LNCAP (cell line): ENCODE data around the gene GLCE.

ENCODE experiments used
- TF ChIP-seq, protein P1 (sequence below): fragments of 450-650 bp; IDR thresholded peaks from 2 replicates; pipeline ENCODE4 v1.5.1; 2017; ENCODE audit warnings: mild to moderate bottlenecking

Gene GLCE

DNA sequence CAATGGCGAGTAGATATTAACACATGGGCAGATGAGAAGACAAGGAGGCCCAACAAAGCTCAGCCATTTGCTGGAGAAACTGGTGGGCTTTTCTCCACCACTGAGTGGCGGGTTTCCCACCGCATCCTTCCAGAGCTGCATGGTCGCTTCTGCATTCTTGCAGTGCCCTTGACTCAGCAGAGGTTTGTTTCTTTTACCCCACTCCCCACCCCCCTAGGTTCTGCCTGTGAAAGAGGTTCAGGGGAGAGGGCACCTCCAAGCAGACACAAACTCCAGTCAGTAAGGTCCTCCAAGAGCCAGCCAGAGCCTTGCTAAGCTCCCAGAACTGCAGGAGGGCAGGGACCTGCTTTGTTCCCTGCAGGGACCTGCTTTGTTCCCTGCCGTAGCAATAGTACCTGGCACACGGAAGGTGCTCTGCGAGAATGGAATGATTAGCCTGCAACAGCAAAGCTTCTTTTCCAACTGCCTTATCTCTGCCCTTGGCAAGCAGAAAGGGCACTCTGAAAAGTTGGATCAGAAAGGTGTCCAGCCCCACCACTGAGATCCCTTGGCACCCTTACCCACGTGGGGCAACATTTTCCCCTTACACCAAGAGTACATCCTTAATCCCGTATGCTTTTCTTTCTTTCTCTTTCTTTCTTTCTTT is 139.6 kb downstream of the GLCE start:
- TF ChIP-seq, protein P1, sequence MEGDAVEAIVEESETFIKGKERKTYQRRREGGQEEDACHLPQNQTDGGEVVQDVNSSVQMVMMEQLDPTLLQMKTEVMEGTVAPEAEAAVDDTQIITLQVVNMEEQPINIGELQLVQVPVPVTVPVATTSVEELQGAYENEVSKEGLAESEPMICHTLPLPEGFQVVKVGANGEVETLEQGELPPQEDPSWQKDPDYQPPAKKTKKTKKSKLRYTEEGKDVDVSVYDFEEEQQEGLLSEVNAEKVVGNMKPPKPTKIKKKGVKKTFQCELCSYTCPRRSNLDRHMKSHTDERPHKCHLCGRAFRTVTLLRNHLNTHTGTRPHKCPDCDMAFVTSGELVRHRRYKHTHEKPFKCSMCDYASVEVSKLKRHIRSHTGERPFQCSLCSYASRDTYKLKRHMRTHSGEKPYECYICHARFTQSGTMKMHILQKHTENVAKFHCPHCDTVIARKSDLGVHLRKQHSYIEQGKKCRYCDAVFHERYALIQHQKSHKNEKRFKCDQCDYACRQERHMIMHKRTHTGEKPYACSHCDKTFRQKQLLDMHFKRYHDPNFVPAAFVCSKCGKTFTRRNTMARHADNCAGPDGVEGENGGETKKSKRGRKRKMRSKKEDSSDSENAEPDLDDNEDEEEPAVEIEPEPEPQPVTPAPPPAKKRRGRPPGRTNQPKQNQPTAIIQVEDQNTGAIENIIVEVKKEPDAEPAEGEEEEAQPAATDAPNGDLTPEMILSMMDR, result no peak

DNA sequence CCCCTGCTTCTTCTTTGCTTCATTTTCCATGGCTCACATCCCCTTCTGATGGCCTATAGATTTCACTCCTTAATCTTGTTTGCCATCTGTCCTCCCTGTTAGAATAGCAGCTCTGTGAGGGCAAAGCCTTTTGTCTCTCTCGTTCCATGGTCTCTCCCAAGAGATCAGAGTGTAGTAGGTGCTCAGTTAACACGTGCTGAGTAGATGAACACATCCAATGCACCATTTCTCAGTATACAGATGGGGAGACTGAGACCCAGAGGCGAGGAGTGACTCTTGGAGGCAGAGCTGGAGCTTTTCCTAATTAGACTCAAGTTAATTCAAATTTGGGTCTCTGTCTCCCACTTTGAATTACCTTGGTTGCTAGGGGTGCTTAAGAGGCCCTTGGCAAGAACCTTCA is 142.5 kb downstream of the GLCE start:
- TF ChIP-seq, protein P1, result no peak

DNA sequence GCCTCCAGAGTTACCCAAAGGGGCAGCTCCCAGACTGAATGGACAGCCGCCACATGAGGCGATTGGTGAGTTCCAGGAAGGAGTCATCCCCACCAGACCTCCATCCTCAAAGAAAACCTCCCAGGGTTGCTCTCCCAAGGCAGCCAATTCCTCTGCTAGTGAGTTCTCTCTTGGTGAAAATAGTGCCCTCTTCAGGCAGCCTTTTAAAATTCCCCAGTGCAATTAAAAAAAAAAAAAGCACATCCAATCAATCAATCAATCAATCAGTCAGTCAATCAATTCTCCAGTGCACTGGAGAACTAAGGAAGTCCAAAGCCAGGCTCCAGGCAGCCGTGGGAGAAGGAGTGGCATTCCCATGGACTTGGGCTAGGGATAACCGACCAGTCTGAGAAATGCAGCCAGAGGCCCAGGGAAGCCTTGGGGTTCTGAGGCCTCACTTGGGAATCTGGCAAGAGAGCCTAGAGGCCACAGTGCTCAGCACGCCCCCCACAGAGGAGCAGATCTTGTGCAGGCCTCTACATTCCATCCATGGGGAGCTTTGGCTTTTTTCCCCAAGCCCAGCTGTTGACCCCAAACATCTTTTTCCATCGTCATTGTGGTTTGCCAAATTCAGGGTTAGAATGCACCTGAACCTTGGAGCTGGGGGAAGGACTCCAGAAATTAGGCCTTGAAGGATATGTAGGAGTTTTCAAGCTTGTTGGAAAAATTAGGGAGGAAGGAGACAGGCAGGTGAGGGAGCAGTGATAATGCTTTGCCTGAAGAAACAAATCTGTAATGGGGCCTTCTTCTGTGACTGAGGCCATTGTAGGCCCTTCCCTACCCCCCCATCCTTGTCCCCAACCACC is 143.1 kb downstream of the GLCE start:
- TF ChIP-seq, protein P1, result peak; percentile 16; the same call in 1 of the 2 replicates

DNA sequence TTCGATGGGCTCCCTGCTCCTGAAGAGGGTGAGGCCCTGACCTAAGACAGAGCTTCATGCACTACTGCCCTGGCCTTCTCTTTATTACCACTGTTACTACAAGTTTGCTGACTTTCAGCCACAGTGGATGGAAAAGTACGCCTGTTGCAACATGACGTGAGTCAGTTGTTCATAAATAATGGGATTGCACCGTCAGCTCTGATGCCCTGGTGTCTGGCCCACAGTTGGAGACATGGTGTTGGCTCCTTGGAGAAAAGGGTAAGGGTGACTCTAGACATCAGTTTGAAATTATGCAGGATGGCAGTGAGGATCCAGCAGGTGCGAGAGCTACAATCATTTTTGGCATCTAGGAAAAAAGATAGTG is 143.7 kb downstream of the GLCE start:
- TF ChIP-seq, protein P1, result no peak

DNA sequence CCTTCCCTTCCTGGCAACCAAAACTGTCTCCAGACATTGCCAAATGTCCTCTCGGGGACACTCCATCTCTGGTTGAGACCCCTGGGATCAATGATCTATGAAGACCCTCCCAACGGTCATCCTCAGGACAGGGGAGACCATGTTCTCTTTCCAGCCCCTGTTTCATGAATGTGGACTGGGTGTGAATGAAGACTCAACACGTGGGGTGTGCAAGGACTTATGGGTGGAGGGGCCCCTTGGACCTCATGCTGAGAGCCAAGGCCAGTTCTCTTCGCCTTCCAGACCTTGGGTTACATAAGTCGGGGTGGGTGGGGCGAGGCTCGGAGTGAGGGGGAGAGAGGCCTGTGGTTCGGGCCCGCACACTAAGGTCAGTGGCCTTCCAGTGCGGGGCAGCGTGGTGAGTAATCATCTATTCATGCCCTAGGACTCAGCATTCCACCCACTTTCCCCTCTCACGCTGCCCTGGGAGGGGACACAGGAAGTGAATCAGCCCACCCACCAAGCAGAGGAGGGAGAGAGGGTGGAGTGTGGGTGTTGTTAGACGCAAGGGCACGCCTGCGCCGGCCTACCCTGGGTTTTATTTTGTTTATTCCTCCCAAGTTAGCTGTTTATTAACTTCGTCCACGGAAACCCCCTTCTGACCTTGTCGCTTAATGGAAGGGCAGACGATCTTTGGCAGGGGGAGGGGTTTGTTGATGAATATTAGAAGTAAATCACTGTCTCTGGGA is 144.9 kb downstream of the GLCE start:
- TF ChIP-seq, protein P1, result no peak

DNA sequence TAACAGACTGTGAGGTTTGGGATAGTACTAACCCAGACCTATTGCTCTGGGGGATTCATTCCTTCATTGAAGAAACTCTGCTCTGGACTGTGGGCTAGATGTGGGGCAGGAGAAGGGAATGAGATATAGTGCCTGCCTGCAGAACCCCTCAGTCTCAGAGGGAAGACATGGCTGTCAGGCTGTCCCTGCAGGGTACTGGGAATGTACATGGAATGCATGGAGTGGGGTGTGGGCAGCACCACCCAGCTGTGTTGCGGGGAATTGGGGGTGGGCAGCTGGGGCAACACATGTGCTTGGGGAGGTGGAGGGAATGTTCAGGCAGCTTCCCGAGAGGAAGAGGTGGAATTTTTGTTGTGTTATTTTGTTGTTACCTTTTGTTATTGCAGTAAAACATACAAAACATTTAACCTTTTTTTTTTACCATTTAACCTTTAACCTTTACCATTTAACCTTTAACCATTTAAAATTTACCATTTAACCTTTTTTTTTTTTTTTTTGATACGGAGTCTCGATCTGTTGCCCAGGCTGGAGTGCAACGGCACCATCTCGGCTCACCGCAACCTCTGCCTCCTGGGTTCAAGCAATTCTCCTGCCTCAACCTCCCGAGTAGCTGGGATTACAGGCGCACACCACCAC is 145.6 kb downstream of the GLCE start:
- TF ChIP-seq, protein P1, result no peak

DNA sequence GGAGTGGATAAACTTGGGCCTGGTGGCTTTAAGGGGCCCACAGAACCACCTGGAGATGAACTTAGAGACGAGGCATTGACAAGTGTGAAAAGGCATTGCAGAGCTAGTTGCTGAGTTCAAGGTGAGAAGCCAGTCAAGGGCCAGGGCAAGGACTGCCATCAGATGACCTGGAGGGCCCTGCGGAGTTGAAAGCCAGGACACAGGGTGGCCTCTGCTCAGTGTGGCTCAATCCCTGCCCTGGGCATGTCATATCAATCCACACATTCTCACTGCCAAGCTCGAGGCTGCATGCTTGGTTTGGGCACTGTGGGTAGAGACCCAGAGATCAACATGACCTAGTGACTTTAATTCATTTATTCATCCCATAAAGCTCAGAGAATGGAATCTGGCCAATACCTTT is 147.5 kb downstream of the GLCE start:
- TF ChIP-seq, protein P1, result no peak
